ENCODE results near the gene ARHGAP22. TPM values are rescaled to one million over a fixed set of nuclear protein-coding genes. Genes with fewer than 3 reads are reported as not detected.

Gene ARHGAP22
- total and polyA plus RNA-seq, 2 donors (not counting 1 experiment from before 2014, with no cell fraction given) = 10.4 to 75.5 TPM

- H3K9ac ChIP-seq (ENCODE audit: insufficient read depth, low read length) = no peak overlapping the region
- H3K4me3 ChIP-seq (replicated peaks in 1 of 4; ENCODE audit: control extremely low read depth in 1 of 4, insufficient read depth in 1 of 4, low read depth in 3 of 4, low read length in 4 of 4) = no peak overlapping the region
- no peaks in the 10 kb centered on the region for H4K20me1 ChIP-seq (ENCODE audit: control insufficient read depth, extremely low read depth, insufficient read depth, low read length)
- H3K27ac ChIP-seq (ENCODE audit: insufficient read depth, low read length) = no peak overlapping the region
- peaks cover 5% of the 10 kb centered on the region for H3K79me2 ChIP-seq (ENCODE audit: control insufficient read depth, insufficient read depth, low read length)
- DNase-seq (ENCODE audit: low read depth in 2 of 2) = no peak
- H2AFZ ChIP-seq (ENCODE audit: low read length) = no peak overlapping the region
- H3K9me3 ChIP-seq (ENCODE audit: control insufficient read depth, insufficient read depth, low read depth, low read length) = no peaks in the 10 kb centered on the region
- TF ChIP-seq EZH2 (IDR thresholded peaks at IDR 0.05; ENCODE audit: low read length, missing control alignments) (no peak), CTCF (conservative IDR thresholded peaks at IDR 0.05 in 1 of 2, IDR thresholded peaks at IDR 0.05 in 1 of 2; ENCODE audit: low read depth in 1 of 2, low read length in 2 of 2) (no peak)
- no peaks in the 10 kb centered on the region for H3K36me3 ChIP-seq (ENCODE audit: control insufficient read depth, insufficient read depth, low read length)
- H3K4me2 ChIP-seq (ENCODE audit: extremely low read depth, insufficient read depth, low read length) = no peak overlapping the region
- no peaks in the 10 kb centered on the region for H3K27me3 ChIP-seq (ENCODE audit: control insufficient read depth, insufficient read depth, low read length)
- H3K4me1 ChIP-seq (ENCODE audit: control insufficient read depth, extremely low read depth, insufficient read depth, low read length) = peaks cover 4% of the 10 kb centered on the region
These were observed 48.5 kb upstream of the ARHGAP22 start for GRCh38 chr10:48653347-48653746.

- no peak for TF ChIP-seq EZH2 (IDR thresholded peaks at IDR 0.05; ENCODE audit: low read length, missing control alignments)
- no peak for TF ChIP-seq CTCF (conservative IDR thresholded peaks at IDR 0.05 in 1 of 2, IDR thresholded peaks at IDR 0.05 in 1 of 2; ENCODE audit: low read depth in 1 of 2, low read length in 2 of 2)
- no peaks in the 10 kb centered on the region for H3K9me3 ChIP-seq (ENCODE audit: control insufficient read depth, insufficient read depth, low read depth, low read length)
- peaks cover 5% of the 10 kb centered on the region for H3K79me2 ChIP-seq (ENCODE audit: control insufficient read depth, insufficient read depth, low read length)
- no peak for DNase-seq (ENCODE audit: low read depth in 2 of 2)
- H2AFZ ChIP-seq (ENCODE audit: low read length) = no peak overlapping the region
- no peak overlapping the region for H3K27ac ChIP-seq (ENCODE audit: insufficient read depth, low read length)
- H3K4me2 ChIP-seq (ENCODE audit: extremely low read depth, insufficient read depth, low read length) = no peak overlapping the region
- H3K27me3 ChIP-seq (ENCODE audit: control insufficient read depth, insufficient read depth, low read length) = no peaks in the 10 kb centered on the region
- H4K20me1 ChIP-seq (ENCODE audit: control insufficient read depth, extremely low read depth, insufficient read depth, low read length) = no peaks in the 10 kb centered on the region
- no peaks in the 10 kb centered on the region for H3K36me3 ChIP-seq (ENCODE audit: control insufficient read depth, insufficient read depth, low read length)
- peaks cover 4% of the 10 kb centered on the region for H3K4me1 ChIP-seq (ENCODE audit: control insufficient read depth, extremely low read depth, insufficient read depth, low read length)
- H3K9ac ChIP-seq (ENCODE audit: insufficient read depth, low read length) = no peak overlapping the region
- no peak overlapping the region for H3K4me3 ChIP-seq (replicated peaks in 1 of 4; ENCODE audit: control extremely low read depth in 1 of 4, insufficient read depth in 1 of 4, low read depth in 3 of 4, low read length in 4 of 4)
These were observed 47.5 kb upstream of the ARHGAP22 start for GRCh38 chr10:48652344-48652743.

- Histone ChIP-seq H3K9ac (ENCODE audit: insufficient read depth, low read length) (no peak overlapping the region), H3K27ac (ENCODE audit: insufficient read depth, low read length) (no peak overlapping the region), H2AFZ (ENCODE audit: low read length) (no peak overlapping the region), H3K36me3 (ENCODE audit: control insufficient read depth, insufficient read depth, low read length) (no peaks in the 10 kb centered on the region), H3K4me1 (ENCODE audit: control insufficient read depth, extremely low read depth, insufficient read depth, low read length) (peaks cover 3% of the 10 kb centered on the region), H3K27me3 (ENCODE audit: control insufficient read depth, insufficient read depth, low read length) (no peaks in the 10 kb centered on the region), H3K9me3 (ENCODE audit: control insufficient read depth, insufficient read depth, low read depth, low read length) (no peaks in the 10 kb centered on the region), H3K79me2 (ENCODE audit: control insufficient read depth, insufficient read depth, low read length) (peaks cover 5% of the 10 kb centered on the region), H4K20me1 (ENCODE audit: control insufficient read depth, extremely low read depth, insufficient read depth, low read length) (no peaks in the 10 kb centered on the region), H3K4me2 (ENCODE audit: extremely low read depth, insufficient read depth, low read length) (no peak overlapping the region), H3K4me3 (replicated peaks in 1 of 4; ENCODE audit: control extremely low read depth in 1 of 4, insufficient read depth in 1 of 4, low read depth in 3 of 4, low read length in 4 of 4) (no peak overlapping the region)
- no peak for DNase-seq (ENCODE audit: low read depth in 2 of 2)
- TF ChIP-seq EZH2 (IDR thresholded peaks at IDR 0.05; ENCODE audit: low read length, missing control alignments) (no peak), CTCF (conservative IDR thresholded peaks at IDR 0.05 in 1 of 2, IDR thresholded peaks at IDR 0.05 in 1 of 2; ENCODE audit: low read depth in 1 of 2, low read length in 2 of 2) (no peak)
These were observed 47.0 kb upstream of the ARHGAP22 start for GRCh38 chr10:48651839-48652238.
